Tibial nerve (tissue), 4 donors: ENCODE data around the gene LIPM. TPM values are rescaled to one million over a fixed set of nuclear protein-coding genes. Genes with fewer than 3 reads are reported as not detected.

Experiments used
- DNase-seq, 2 donors: peaks; one replicate each; pipeline ENCODE4 v3.0.0-alpha.2; 2019; ENCODE audit warnings: low spot score in 2 of 2
- H3K27ac ChIP-seq, 4 donors: fragments of 200-600 bp; sonication (generic) in 3 of 4; one replicate each; pipeline ENCODE4 v1.5.1; 2017 to 2019; ENCODE audit warnings: mild to moderate bottlenecking in 1 of 4
- H3K27me3 ChIP-seq, 2 donors: fragments of 200-600 bp; sonication (generic) in 1 of 2; one replicate each; pipeline versions ENCODE4 v1.5.1 to v1.6.0; 2017 to 2019
- H3K36me3 ChIP-seq, 3 donors: fragments of 200-600 bp; sonication (generic); one replicate each; pipeline ENCODE4 v1.5.1; 2018 to 2019
- H3K4me1 ChIP-seq, 4 donors: fragments of 200-600 bp; sonication (generic) in 3 of 4; one replicate each; pipeline ENCODE4 v1.5.1; 2017 to 2019
- H3K4me3 ChIP-seq, 4 donors: fragments of 200-600 bp; sonication (generic) in 3 of 4; one replicate each; pipeline ENCODE4 v1.5.1; 2017 to 2019; ENCODE audit warnings: mild to moderate bottlenecking in 1 of 4, moderate library complexity in 1 of 4
- H3K9me3 ChIP-seq, 4 donors: fragments of 200-600 bp; sonication (generic) in 3 of 4; one replicate each; pipeline ENCODE4 v1.5.1; 2017 to 2019
- CTCF ChIP-seq, 5 experiments: fragments of 200-600 bp in 3 of 5; fragments of 450-650 bp in 2 of 5; sonication (generic) in 3 of 5; IDR thresholded peaks; one replicate each; pipeline ENCODE4 v1.5.1; 2016 to 2019; ENCODE audit warnings: antibody characterized with exemption in 5 of 5, mild to moderate bottlenecking in 3 of 5, moderate library complexity in 2 of 5
- EP300 ChIP-seq, 2 donors: sonication (generic); formaldehyde crosslinking; IDR thresholded peaks; one replicate each; pipeline ENCODE4 v1.6.1; 2017; ENCODE audit warnings: antibody characterized with exemption in 2 of 2, mild to moderate bottlenecking in 1 of 2
- POLR2A ChIP-seq, 2 donors: fragments of 450-650 bp; IDR thresholded peaks; one replicate each; pipeline ENCODE4 v1.6.1; 2017; ENCODE audit warnings: antibody characterized with exemption in 2 of 2, mild to moderate bottlenecking in 2 of 2, moderate library complexity in 2 of 2
- WGBS, 2 donors: methylation state at CpG; one replicate each; pipeline ENCODE4 v1.1.5; 2018; 5-methylcytosine and 5-hydroxymethylcytosine counted together
- total RNA-seq, 4 donors: library from RNA; depleted of rRNA; stranded (reverse); fragments of >200 nt; gene quantifications; one replicate each; pipeline ENCODE4 v1.1.0, GENCODE V29; 2016

Gene LIPM
- total RNA-seq, 4 donors from 2014 or later, result not detected

DNA sequence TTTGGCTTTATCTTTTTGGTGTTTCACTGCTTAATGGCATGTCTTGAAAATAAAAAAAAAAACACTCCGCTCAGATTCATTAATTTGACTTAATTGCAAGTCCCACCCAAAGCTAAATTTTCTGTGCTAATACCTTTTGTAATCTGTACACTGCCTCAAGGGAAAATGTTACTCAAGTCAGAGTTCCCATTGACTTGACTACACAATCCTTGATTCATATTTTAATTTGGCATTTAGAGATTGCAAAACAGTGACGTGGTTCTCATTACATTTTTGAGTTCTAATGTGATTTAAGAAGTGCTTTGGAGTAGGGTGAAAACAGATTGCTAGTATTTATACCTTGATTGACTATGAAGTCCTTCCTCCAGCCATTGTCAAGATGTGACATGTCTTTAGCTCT lies 21.3 kb upstream of the LIPM start:
- Histone ChIP-seq H3K4me3 (no peak overlapping the region), H3K36me3 (no peaks in the 10 kb centered on the region), H3K4me1 (no peaks in the 10 kb centered on the region), H3K9me3 (no peaks in the 10 kb centered on the region), H3K27me3 (no peaks in the 10 kb centered on the region), H3K27ac (no peak overlapping the region)
- no peak for DNase-seq
- no peak for TF ChIP-seq POLR2A (IDR thresholded peaks at IDR 0.05)
- no peak for TF ChIP-seq CTCF (IDR thresholded peaks at IDR 0.05)
- no peak for TF ChIP-seq EP300 (IDR thresholded peaks at IDR 0.05)
- 64 to 74% methylated on average over 2 of the region's 2 CpGs for WGBS, 2 donors

DNA sequence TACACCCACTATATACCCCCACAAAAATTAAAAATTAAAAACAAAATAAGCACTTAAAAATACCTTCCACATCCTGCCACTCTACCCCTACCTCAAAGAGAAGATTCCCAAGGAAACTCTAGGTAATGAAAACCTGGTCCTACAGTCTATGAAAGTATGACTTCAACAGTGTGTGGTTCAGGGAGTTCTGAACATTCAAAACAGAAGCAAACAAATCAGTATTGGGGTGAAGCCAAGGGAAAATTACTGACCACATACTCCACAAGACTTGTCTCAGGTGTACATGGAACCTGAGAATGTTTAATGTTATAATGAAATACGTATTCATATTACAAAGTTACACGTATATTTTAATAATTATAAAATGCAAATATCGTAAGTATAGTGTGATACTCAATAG lies 20.3 kb upstream of the LIPM start:
- Histone ChIP-seq H3K36me3 (no peaks in the 10 kb centered on the region), H3K4me1 (no peaks in the 10 kb centered on the region), H3K27ac (no peak overlapping the region), H3K9me3 (no peaks in the 10 kb centered on the region), H3K4me3 (no peak overlapping the region), H3K27me3 (no peaks in the 10 kb centered on the region)
- no peak for DNase-seq
- TF ChIP-seq POLR2A (IDR thresholded peaks at IDR 0.05), result no peak
- TF ChIP-seq CTCF (IDR thresholded peaks at IDR 0.05), result no peak
- TF ChIP-seq EP300 (IDR thresholded peaks at IDR 0.05), result no peak
- WGBS, 2 donors, result 60 to 77% methylated on average over 3 of the region's 3 CpGs

GRCh38 chr10:88783724-88784123 lies 18.8 kb upstream of the LIPM start:
- Histone ChIP-seq H3K4me1 (no peaks in the 10 kb centered on the region), H3K4me3 (no peak overlapping the region), H3K9me3 (no peaks in the 10 kb centered on the region), H3K36me3 (no peaks in the 10 kb centered on the region), H3K27ac (no peak overlapping the region), H3K27me3 (no peaks in the 10 kb centered on the region)
- TF ChIP-seq CTCF (IDR thresholded peaks at IDR 0.05) (no peak), POLR2A (IDR thresholded peaks at IDR 0.05) (no peak), EP300 (IDR thresholded peaks at IDR 0.05) (no peak)
- WGBS, 2 donors, result 66% methylated on average over 3 of the region's 3 CpGs
- DNase-seq, result no peak

DNA sequence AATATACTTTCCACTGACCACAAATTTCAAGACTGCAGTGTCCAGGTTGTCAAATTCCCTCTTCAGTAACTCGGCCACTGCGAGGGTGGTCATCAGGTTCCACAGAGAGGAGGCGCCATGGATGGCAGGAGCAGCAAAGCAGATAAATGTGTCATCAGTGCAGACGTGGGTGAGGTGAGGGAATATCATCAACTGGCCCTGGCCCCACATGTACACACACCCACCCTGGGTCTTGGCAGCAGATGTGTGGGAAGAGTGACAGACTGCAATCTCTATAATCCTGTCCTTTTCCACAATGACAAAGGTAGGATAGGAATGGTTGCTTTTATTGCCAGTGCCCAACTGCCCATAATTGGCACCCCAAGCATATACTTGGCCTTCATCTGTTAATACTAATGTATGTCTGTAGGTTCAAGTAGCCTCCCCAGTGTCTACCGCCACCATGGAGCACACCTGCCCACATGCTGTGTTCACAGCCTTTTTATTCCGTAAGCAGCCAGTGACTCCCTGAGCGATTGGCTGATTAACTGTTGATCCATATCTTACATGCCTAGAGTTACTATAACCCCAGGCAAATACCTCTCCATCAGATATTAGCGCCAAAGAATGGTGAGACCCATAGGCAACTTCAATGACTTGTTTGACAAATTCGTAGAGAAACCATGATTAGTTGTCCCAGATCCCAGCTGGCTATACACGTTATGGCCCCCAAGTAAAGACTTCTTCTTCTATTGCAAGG lies 16.3 kb upstream of the LIPM start:
- Histone ChIP-seq H3K4me3 (no peak overlapping the region), H3K36me3 (no peaks in the 10 kb centered on the region), H3K27me3 (no peaks in the 10 kb centered on the region), H3K4me1 (no peaks in the 10 kb centered on the region), H3K27ac (no peak overlapping the region), H3K9me3 (no peaks in the 10 kb centered on the region)
- WGBS, 2 donors, result 87 to 93% methylated on average over 10 of the region's 10 CpGs
- no peak for TF ChIP-seq EP300 (IDR thresholded peaks at IDR 0.05)
- TF ChIP-seq POLR2A (IDR thresholded peaks at IDR 0.05), result no peak
- no peak for TF ChIP-seq CTCF (IDR thresholded peaks at IDR 0.05)
- DNase-seq, result no peak

DNA sequence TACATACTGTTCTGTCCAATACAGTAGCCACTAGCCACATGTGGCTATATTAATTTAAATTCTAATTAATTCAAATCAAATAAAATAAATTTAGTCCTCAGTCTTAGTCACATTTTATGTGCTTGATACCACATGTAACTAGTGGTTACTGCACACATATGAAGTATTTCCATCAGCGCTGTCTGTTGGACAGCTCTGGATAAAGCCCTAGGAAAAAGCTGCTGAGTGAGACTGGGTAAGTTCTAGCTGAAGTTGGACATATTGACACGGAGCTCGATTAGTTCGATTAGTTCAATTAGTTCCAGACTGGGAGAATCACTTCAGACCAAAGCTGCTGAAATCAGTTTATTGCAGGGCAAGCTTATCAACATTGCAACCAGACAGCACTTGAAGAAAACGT lies 15.1 kb upstream of the LIPM start:
- Histone ChIP-seq H3K27me3 (no peaks in the 10 kb centered on the region), H3K27ac (no peak overlapping the region), H3K36me3 (no peaks in the 10 kb centered on the region), H3K9me3 (no peaks in the 10 kb centered on the region), H3K4me3 (no peak overlapping the region), H3K4me1 (no peaks in the 10 kb centered on the region)
- TF ChIP-seq POLR2A (IDR thresholded peaks at IDR 0.05), result no peak
- TF ChIP-seq EP300 (IDR thresholded peaks at IDR 0.05), result no peak
- no peak for TF ChIP-seq CTCF (IDR thresholded peaks at IDR 0.05)
- 66 to 69% methylated on average over 5 of the region's 5 CpGs for WGBS, 2 donors
- DNase-seq, result no peak
